Kidney (tissue), 14 donors: ENCODE measurements around the gene ZDHHC7. TPM values are rescaled to one million over a fixed set of nuclear protein-coding genes. Genes with fewer than 3 reads are reported as not detected.

Experiments
- DNase-seq, 5 donors: peaks; one replicate each; pipeline ENCODE4 v3.0.0-alpha.2; 2013 to 2020
- FAIRE-seq: peaks from 2 replicates; lab custom pipeline; 2012; peaks lifted over from hg19 to GRCh38; lab: Jason Lieb, UNC
- H3K27ac ChIP-seq, 2 donors: one replicate each; pipeline ENCODE4 v1.7.0; 2013; ENCODE audit warnings: low read depth in 2 of 2, low read length in 2 of 2, inconsistent platforms in 1 of 2
- H3K27me3 ChIP-seq: one replicate; pipeline ENCODE4 v1.7.1; 2013; ENCODE audit warnings: low read length, inconsistent platforms; ENCODE audit not compliant: control insufficient read depth, insufficient read depth
- H3K36me3 ChIP-seq, 3 donors: one replicate each; pipeline versions ENCODE4 v1.7.0 to v1.7.1; 2013; ENCODE audit warnings: low read length in 3 of 3, control low read depth in 1 of 3, inconsistent platforms in 1 of 3; ENCODE audit not compliant: insufficient read depth in 3 of 3, control insufficient read depth in 2 of 3
- H3K4me1 ChIP-seq, 3 donors: one replicate each; pipeline versions ENCODE4 v1.7.0 to v1.7.1; 2013; ENCODE audit warnings: low read length in 3 of 3, inconsistent platforms in 1 of 3, low read depth in 1 of 3; ENCODE audit not compliant: control insufficient read depth in 2 of 3, insufficient read depth in 2 of 3
- H3K4me3 ChIP-seq, 3 donors: one replicate each; pipeline versions ENCODE4 v1.7.0 to v1.8.1; 2013; ENCODE audit warnings: low read length in 3 of 3, control low read depth in 1 of 3, inconsistent platforms in 1 of 3
- H3K9ac ChIP-seq, 3 donors: one replicate each; pipeline versions ENCODE4 v1.7.0 to v1.7.1; 2013; ENCODE audit warnings: low read length in 3 of 3, control low read depth in 1 of 3, inconsistent platforms in 1 of 3
- H3K9me3 ChIP-seq, 3 donors: one replicate each; pipeline versions ENCODE4 v1.7.0 to v1.7.1; 2013; ENCODE audit warnings: low read length in 3 of 3, control low read depth in 1 of 3, inconsistent platforms in 1 of 3; ENCODE audit not compliant: control insufficient read depth in 2 of 3, insufficient read depth in 1 of 3
- CTCF ChIP-seq: IDR thresholded peaks from 3 replicates; pipeline ENCODE4 v1.5.1; 2012; ENCODE audit warnings: mild to moderate bottlenecking, moderate library complexity, borderline replicate concordance; ENCODE audit not compliant: insufficient read depth; ENCODE audit errors: extremely low read depth
- intact Hi-C: fragments of 100-400 bp; cut with DNase I; formaldehyde crosslinking; loops from one replicate; pipeline ENCODE4 v1.11.1; 2022
- polyA plus RNA-seq: library from polyadenylated mRNA; stranded (reverse); fragments of 350-450 nt; fragmentation: Illumina TruSeq; extraction: RNeasy Lipid Tissue Mini Kit (QIAGEN cat#74804); gene quantifications from one replicate; pipeline ENCODE4 v1.2.3, GENCODE V29; 2014; ENCODE audit warnings: low read depth, low replicate concordance; ENCODE audit not compliant: insufficient read depth
- total RNA-seq: library from RNA; stranded (reverse); fragmentation: NEBNext Ultra II Directional; extraction: Animal tissue kit (Norgen Biotek cat#: 25700); gene quantifications from one replicate; pipeline ENCODE4 v1.2.1, GENCODE V29; 2021
- donor health status: control.
- donor health status: control.
- donor health status: control.
- donor health status: control.
- donor health status: control.
- donor health status: DM: yes; HTN: yes; CAD: no.
- donor health status: Normal renal cell carcinoma (clear cell type).

The ZDHHC7 gene
- total and polyA plus RNA-seq, 2 donors from 2014 or later: 23.4 to 54.4 TPM

DNA sequence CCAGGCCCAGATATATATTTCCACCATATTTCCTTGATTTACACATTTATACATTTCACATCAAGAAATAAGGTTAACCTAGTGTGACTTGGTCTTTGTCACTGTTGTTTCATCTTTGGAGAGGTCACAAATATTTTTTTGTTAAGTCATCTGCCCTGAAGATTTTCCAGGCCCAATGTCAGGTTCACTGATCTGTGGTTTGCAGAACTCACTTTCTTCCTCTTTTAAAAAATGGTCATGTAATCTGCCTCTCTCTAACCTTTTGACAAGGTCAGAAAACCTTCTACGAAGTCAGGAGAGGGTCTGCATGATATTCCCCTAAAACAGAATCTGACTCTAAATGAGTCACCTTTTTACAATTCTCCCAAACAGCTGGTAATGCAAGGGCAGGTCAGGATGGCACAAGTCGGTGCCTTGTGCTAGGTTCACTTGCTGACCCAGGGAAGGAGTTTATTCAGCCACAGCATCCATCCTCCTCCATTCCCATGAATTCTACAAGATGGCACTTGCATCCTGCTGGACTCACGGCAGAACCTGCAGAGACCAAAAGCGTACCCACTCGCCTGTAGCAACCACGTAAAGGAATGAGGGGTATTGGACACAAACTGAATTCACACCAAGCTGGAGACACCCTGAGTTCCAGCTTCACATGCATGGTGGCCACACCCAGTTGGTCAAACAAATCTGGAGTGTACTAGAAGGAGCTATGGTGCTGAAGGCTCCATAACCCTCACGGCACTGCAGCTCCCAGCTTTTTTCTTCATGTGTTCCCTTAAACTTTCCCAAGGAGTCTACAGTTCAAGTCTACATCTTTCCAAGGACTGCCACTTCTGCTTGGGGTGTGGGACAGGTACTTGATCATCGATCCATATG, 14.7 kb upstream of the ZDHHC7 start:
- no peak overlapping the region for H3K27ac ChIP-seq
- H3K4me1 ChIP-seq: peaks cover 0 to 14% (median 6%) of the 10 kb centered on the region in 3 donors
- intact Hi-C loops: no loop called here
- H3K9me3 ChIP-seq: no peaks in the 10 kb centered on the region
- peak overlapping the region in 1 of 3 donors; percentile 86 for H3K4me3 ChIP-seq
- H3K27me3 ChIP-seq: no peaks in the 10 kb centered on the region
- no peak for FAIRE-seq
- peak in 1 of 5 donors; percentile 33 for DNase-seq
- no peak for TF ChIP-seq CTCF
- no peaks in the 10 kb centered on the region for H3K36me3 ChIP-seq
- no peak overlapping the region for H3K9ac ChIP-seq

DNA sequence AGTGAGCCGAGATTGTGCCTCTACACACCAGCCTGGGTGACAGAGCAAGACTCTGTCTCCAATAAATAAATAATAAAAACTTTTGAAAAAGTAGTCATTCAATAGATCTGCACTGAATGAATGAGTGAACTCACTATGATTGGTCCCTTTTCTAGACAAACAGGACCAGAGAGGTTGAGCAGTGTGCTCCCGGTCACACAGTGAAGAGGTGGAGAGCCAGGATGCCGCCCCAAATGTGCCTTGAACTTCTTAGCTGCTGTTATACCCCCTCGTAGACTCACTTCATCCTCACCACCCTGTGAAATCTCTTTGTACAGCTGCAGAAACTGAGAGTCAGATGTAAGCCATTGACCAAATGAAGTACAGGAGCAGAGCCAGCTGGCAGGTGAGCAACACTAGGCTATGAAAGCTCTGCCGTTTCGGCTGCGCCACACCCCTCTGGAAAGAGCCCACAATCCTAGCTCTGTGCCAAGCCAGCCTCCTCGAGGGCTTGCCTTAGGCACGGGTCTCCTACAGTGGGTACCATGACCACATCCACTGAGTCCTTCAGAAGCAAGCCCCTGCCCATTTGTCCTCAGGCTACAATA, 8.4 kb upstream of the ZDHHC7 start:
- TF ChIP-seq CTCF: no peak
- intact Hi-C loops: no loop called here
- Histone ChIP-seq H3K27me3 (no peaks in the 10 kb centered on the region), H3K27ac (peak overlapping the region; percentile 47 to 50), H3K9me3 (no peaks in the 10 kb centered on the region), H3K4me3 (no peak overlapping the region), H3K4me1 (peaks cover under 1 to 5% (median 4%) of the 10 kb centered on the region in 3 donors), H3K9ac (no peak overlapping the region), H3K36me3 (no peaks in the 10 kb centered on the region)
- FAIRE-seq (no peak), DNase-seq (peak in 1 of 5 donors; percentile 80)

DNA sequence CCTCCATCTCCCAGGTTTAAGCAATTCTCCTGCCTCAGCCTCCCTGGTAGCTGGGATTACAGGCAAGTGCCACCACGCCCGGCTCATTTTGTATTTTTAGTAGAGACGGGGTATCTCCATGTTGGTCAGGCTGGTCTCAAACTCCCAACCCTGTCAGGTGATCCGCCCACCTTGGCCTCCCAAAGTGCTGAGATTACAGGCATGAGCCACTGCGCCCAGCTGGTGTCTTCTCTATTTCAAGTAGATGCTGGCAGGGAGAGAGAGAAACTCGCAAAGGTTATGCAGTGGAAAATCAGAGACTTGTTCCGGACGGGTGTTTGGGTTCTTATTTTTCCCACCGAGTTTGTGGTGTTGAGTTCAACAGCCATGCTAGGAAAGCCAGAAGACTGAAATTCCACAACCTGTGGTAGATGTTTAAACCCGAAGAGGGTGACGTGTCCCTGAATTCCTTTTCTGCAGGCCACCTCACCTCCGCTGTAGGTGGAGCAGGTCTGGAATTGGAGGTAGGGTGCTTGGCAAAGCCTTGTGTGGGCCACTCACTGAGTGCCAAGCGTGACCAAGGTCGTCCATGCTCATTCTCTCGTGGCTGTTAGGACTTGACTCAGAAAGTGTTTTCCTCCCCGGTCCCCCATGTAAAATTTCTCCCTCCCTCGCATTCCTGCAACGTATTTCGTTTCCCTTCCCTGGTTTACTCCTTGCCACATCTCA, 7.3 kb upstream of the ZDHHC7 start:
- Histone ChIP-seq H3K4me3 (peak overlapping the region in 1 of 3 donors; percentile 39), H3K4me1 (peaks cover 3 to 12% (median 4%) of the 10 kb centered on the region in 3 donors), H3K36me3 (no peaks in the 10 kb centered on the region), H3K27ac (peak overlapping the region; percentile 86 to 89), H3K27me3 (no peaks in the 10 kb centered on the region), H3K9me3 (no peaks in the 10 kb centered on the region), H3K9ac (peak overlapping the region in 1 of 3 donors; percentile 61)
- FAIRE-seq: no peak
- peak in 4 of 5 donors; percentile 42 to 91 (median 70) for DNase-seq
- TF ChIP-seq CTCF: no peak
- intact Hi-C loops: no loop called here
